ENCODE data around the gene MLN.

Gene MLN

GRCh38 chr6:33765368-33765767, 38.4 kb downstream of the MLN start:
- no peak for DNase-seq (ENCODE audit: low read depth)
- TF ChIP-seq CTCF (conservative IDR thresholded peaks at IDR 0.05; ENCODE audit: low read depth, low read length) = no peak
- no peak overlapping the region for H3K4me3 ChIP-seq (ENCODE audit: low read length)

- H3K4me3 ChIP-seq (ENCODE audit: low read length) = no peak overlapping the region
- DNase-seq (ENCODE audit: low read depth) = no peak
- no peak for TF ChIP-seq CTCF (conservative IDR thresholded peaks at IDR 0.05; ENCODE audit: low read depth, low read length)
These were observed 39.8 kb downstream of the MLN start for GRCh38 chr6:33764036-33764435.

DNA sequence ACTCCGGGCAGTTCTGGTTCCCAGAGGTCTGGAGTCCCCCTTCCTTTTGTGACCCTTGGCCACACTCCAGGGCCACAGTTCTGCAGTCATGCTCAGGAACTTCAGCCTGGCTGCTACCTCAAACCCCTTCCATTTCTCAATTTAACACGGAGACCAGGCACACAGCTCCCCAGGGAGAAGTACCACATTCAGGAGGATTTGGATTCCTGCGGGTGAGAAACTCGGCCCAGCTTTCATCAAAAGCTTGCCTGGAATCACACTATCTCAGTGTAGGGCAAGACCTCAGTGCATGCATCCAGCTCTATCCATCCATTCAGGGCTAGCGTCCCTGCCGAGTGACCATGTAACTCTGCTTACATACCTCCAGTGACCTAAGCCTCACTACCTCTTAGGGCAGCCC, 40.3 kb downstream of the MLN start:
- H3K4me3 ChIP-seq (ENCODE audit: low read length) = no peak overlapping the region
- no peak for DNase-seq (ENCODE audit: low read depth)
- TF ChIP-seq CTCF (conservative IDR thresholded peaks at IDR 0.05; ENCODE audit: low read depth, low read length) = no peak

DNA sequence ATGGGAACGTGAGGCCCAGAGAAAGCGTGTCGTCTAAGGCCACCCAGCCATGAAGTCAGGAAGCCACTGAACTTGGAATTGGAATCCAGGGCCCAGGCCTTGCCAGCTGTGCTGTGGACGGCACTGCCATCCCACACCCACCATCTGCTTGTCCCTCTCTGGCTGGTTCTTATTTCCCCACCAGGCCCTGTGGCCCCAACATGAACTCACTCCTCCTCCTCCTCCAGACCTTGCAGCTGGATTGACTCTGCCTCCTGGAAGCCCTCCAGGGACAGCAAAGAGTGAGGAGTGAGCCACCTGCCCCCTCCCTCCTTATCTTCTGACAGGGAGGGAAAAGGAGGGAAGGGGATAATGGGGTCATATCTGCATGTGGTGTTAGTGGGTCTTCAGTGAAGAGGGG, 41.1 kb downstream of the MLN start:
- DNase-seq (ENCODE audit: low read depth) = no peak
- no peak overlapping the region for H3K4me3 ChIP-seq (ENCODE audit: low read length)
- TF ChIP-seq CTCF (conservative IDR thresholded peaks at IDR 0.05; ENCODE audit: low read depth, low read length) = no peak

DNA sequence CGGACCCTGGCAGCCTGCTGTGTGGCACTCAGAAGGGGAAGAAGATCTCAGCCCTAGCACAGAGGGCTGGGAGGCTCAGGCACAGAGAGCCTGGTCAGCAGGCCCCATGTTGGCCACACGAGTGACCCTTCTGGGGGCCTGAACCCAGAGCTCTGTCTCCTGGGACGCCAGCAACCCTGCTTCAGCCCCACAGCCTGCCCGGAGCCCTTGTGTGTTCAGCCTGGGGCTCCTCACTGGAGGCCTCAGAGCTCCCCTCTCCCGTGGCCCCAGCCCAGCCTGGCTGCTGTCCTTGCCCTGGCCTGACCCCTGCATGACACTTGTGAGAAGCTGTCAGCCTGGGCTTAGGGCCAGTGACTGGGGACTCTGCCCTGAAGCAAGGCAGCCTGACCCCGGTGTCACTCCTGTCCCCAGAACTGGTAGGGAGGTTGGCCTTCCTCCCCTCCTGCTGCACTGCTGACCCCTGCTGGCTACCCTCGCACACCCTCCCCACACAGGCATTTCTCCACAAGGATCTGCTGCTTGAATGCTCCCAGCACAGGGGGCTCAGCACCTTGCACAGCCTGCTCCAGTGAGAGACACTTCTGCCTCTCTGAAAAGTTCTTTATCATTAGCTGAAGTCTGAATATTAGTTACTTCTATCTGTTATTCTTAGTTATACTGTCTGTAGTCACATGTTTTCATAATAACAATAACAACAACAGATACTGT, 41.7 kb downstream of the MLN start:
- DNase-seq (ENCODE audit: low read depth) = no peak
- peak; percentile 80 for TF ChIP-seq CTCF (conservative IDR thresholded peaks at IDR 0.05; ENCODE audit: low read depth, low read length)

GRCh38 chr6:33761581-33761921, 42.3 kb downstream of the MLN start:
- no peak overlapping the region for H3K4me3 ChIP-seq (ENCODE audit: low read length)
- no peak for TF ChIP-seq CTCF (conservative IDR thresholded peaks at IDR 0.05; ENCODE audit: low read depth, low read length)
- DNase-seq (ENCODE audit: low read depth) = no peak

More for the DNA sequence above, 41.7 kb downstream of the MLN start:
- H3K4me3 ChIP-seq (ENCODE audit: low read length) = no peak overlapping the region

DNA sequence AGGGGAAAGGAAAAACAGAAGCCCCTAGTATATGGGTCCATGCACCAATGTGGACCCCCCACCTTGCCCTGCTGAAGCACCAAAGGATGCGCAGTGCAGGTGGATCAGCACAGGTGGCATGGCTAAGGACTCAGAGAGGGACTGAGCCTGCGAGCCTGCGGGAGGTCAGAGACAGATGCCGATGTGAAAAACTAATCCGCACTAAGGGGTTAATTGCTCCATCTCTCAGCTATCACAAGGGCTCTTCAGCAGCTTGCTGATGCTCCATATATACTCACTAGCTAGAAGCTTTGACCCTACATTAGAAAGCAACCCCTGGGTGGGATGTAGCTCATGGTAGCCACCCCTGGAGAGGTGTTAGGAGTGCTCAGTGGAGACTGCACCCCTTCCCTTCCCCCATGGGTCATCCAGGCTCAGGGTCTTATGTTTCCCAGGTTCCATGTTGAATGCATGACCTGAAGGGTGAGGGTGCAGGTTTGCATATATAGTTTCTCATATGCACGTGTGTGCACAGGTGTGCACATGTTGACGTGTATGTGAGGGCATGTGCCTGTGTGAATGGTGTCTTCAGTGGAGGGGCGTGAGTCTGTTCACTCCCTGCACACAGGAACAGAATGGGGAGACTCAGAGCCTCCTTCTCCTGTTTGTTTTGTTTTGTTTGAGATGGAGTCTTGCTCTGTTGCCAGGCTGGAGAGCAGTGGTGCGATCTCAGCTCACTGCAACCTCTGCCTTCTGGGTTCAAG, 43.7 kb downstream of the MLN start:
- DNase-seq (ENCODE audit: low read depth) = no peak
- TF ChIP-seq CTCF (conservative IDR thresholded peaks at IDR 0.05; ENCODE audit: low read depth, low read length) = no peak
- H3K4me3 ChIP-seq (ENCODE audit: low read length) = no peak overlapping the region

All from retinal pigment epithelial cell (primary cell).